HL-60 (cell line): ENCODE measurements around the gene SH3YL1.

ENCODE experiments used
- CTCF ChIP-seq: IDR thresholded peaks from one replicate; pipeline ENCODE4 v1.5.1; 2011; ENCODE audit warnings: low read length, control low read depth, inconsistent platforms; ENCODE audit not compliant: insufficient read depth
- REST ChIP-seq: IDR thresholded peaks from 2 replicates; pipeline ENCODE4 v1.6.1; 2012; ENCODE audit warnings: low read depth; ENCODE audit not compliant: insufficient replicate concordance

DNA sequence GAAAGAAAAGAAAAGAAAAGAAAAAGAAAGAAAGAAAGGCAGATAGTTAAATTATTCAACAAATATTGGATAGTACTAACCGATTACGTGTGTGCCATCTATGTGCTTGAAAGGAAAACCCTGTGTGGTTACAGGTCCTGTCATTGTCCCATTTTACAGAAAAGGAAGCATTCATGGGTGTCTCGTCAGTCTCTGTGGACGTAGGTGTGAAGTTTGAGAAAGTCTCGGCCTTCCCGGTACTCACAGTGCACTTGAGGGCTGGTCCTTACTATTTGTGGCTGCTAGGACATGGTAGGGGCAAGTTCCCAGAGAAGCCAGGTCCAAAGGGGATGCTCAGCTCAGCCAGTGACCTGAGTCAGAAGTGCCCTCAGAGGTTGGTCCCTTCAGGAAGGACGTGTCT lies 19.3 kb downstream of the SH3YL1 start:
- TF ChIP-seq REST (no peak), CTCF (no peak)
